SHP77 (cell line): Measurements from ENCODE around the gene CD1B.
"Not testable (repeated sequence)": the region's sequence is repeated elsewhere in the genome, so short reads cannot be mapped to it uniquely, and the experiment has no call there.

Experiments used
- DNase-seq, 2 experiments: peaks; one replicate each; lab custom pipeline; 2025; lab: John Stamatoyannopoulos, UW

Gene CD1B

GRCh38 chr1:158331481-158332150 is at the start of gene CD1B:
CD1B (minus strand) TSS chr1:158331531; CDS start chr1:158331423, 108 bp downstream.
- DNase-seq = no peak

GRCh38 chr1:158374860-158375259 is 43.5 kb upstream of the CD1B start:
- no peak for DNase-seq

DNA sequence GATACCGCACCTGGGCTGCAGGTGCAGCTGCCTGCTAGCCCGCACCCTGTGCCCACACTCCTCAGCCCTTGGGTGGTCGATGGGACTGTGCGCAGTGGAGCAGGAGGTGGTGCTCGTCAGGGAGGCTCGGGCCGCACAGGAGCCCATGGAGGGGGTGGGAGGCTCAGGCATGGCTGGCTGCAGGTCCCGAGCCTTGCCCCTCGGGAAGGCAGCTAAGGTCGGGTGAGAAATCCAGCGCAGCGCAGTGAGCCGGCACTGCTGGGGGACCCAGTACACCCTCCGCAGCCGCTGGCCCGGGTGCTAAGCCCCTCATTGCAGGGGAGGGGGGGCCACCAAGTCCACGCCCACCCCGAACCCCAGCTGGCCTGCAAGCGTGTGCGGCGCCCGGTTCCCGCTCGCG is 42.8 kb upstream of the CD1B start:
- DNase-seq = not testable (repeated sequence)

DNA sequence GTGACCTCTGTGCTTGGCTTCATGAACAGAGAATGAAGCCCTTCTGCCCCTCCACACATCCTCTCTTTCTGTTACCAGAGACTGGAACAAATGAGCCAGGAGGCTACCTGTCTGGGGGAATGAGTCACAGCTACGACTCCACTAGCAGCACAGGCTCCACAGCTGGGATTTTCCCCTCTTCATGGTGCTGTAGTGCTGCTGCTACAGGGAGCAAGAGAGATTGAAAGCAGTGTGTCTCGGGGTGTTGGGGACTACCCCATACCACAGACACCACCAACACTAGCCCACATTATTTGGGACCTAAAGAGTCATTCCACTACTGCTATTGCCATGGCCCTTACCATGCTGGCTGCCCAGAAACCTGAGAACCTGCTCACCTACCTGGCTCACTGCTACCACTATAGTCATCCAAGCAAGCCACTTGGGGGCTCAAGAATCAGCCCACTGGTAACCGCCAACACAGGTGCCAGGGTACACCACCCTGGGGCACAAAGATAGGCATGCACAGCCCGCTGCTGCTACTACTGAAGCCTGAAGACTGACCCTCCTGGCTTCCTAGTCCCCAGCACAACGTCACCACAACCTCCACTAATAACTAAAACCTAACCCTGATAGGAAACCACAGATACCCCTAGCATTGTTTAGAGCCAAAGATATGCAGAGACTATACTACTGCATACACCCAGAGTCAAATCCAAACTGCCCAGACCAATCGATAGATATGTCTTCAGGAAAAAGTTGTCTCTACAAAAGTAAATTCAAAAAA is 40.0 kb upstream of the CD1B start:
- no peak for DNase-seq

DNA sequence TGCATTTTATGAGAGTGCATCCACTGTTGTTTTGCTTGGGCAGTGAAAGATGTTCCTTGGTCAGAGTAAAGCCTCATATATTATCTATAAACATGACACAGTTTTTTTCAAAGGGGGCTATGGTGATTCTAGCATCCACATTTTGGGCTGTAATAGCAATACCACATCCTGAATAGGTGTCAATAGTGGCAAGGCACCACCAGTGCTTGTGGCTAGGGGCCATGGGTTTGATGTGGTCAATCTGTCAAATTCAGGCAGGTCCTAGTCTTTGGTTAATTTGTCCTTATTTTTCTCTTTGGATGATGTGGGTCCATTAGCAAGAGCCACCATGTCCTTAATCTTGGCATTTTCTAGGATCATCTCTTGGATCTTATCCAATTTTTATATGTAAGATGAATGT is 35.5 kb upstream of the CD1B start:
- DNase-seq = no peak

DNA sequence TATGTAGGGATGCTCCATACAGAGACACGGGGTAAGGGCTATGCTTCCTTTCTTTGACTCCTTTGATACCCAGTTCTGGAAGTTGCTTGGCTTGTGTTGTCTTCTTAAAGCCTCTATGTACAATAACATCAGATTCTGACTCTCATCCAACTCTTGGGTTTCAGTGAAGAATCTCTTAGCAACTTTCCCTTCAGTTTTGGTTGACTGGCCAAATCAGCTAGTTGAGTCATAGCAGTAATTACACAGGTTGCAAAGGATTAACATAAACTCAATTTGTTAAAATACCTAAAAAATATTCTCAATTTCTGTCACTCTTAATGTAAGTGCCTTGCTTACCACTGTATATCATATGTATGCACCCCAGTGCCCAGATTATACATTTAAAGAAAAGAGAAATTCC is 31.6 kb upstream of the CD1B start:
- no peak for DNase-seq

GRCh38 chr1:158362482-158362881 is 31.2 kb upstream of the CD1B start:
- no peak for DNase-seq

- DNase-seq = no peak
Measured at GRCh38 chr1:158357441-158357840, 26.1 kb upstream of the CD1B start.

- DNase-seq = no peak
Measured at GRCh38 chr1:158356616-158357015, 25.3 kb upstream of the CD1B start.

- no peak for DNase-seq
Measured at GRCh38 chr1:158355773-158356285, 24.5 kb upstream of the CD1B start.

DNA sequence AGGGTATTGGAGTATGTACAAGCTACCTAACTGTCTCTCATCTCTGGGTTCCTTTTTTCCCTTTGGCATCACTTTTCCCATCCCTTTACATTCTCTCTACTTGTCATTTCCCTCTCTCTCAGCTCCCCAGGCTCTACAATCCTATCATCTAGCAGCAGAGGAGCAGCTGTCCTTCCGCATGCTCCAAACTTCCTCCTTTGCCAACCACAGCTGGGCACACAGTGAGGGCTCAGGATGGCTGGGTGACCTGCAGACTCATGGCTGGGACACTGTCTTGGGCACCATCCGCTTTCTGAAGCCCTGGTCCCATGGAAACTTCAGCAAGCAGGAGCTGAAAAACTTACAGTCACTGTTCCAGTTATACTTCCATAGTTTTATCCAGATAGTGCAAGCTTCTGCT is 22.9 kb upstream of the CD1B start:
- no peak for DNase-seq

DNA sequence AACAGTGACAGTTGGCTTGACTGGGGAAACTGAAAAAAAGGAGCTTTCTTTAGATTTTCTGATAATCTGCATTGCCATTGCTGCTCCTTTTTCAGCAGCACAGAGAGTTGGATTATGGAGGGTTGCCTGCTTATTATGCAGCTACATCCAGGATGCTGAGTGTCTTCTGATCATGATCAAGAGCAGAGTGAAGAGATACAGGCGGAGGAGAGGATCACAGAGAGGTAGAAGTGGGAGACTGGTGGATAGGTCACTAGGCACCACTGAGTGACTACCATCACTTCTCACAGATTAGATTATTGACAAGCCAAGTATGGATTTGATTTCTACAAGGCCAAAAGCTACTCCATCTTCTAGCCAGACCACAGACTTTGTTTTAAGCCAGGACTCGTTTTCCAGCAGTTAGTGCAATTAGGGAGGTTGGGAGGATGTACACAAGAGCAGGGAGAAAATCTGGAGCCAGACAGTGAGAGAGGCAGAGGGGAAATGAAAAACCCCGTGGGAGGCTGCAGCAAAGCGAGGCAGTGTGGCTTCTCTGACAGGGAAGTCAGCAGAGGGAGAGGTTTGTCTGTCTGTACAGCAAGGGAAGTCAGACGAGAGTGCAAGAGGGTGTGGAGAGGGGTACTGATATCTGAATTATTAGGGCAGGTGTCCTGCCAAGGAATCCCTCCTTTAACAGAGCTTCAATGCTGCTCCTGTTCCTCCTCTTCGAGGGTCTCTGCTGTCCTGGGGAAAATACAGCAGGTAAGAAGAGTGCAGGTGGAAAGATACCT is 22.2 kb upstream of the CD1B start, which contains the start of gene CD1E:
CD1E (plus strand) TSS at position 592 of the 773 bp plus-strand sequence; CDS start at position 687, 95 bp downstream.
- no peak for DNase-seq

DNA sequence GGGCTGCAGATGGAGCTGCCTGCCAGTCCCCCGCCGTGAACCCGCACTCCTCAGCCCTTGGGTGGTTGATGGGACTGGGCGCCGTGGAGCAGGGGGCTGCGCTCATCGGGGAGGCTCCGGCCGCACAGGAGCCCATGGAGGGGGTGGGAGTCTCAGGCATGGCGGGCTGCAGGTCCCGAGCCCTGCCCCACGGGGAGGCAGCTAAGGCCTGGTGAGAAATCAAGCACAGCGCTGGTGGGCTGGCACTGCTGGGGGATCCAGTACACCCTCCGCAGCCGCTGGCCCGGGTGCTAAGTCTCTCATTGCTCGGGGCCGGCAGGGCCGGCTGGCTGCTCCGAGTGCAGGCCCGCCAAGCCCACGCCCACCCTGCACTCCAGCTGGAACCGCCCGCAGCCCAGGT is 17.6 kb upstream of the CD1B start:
- DNase-seq = not testable (repeated sequence)

DNA sequence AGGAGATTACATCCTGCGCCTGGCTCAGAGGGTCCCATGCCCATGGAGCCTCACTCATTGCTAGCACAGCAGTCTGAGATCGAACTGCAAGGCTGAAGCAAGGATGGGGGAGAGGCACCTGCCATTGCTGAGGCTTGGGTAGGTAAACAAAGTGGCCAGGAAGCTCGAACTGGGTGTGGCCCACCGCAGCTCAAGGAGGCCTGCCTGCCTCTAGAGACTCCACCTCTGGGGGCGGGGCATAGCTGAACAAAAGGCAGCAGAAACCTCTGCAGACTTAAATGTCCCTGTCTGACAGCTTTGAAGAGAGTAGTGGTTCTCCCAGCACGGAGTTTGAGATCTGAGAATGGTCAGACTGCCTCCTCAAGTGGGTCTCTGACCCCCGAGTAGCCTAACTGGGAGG is 5.1 kb upstream of the CD1B start:
- DNase-seq = peak; percentile 14 to 15

DNA sequence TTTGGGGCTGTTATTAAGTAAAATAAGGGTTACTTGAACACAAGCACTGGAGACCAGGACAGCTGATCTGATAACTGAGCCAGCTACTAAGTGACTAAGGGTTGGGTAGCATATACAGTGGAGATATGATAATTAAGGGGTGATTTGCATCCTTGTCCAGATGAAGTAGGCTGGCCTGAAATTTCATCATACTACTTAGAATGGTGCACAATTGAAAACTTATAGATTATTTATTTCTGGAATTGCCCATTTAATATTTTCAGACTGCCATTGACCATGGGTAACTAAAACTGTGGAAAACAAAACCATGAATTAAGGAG is 3.8 kb upstream of the CD1B start:
- no peak for DNase-seq

DNA sequence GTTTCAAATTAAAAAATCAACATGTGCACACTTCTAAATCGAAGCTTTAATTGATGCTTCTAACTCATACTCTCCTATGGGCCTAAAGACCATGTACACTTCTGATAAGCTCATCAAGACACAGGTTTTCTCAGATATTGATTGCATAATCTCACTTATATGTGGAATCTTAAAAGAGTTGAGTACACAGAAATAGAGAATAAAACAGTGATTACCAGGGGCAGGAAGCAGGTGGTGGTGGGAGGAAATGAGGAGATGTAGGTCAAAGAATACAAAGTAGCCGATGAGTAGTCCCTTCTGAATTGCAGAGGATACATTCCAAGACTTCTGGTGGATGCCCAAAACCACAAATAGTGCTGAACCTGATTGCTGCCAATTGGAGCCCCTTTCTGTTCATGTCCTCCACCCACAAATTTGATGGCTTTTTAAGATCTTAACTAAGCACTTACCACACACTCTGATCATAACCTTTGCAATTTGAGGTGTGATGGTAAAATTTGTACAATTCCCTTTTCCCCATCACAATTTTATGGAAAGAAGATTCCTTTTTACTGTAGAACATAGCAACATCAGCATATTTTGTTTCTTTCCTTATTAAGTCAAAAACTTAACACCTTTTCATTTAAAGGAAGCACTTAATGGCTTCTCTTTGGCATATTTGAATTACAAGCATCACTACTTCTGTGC is 3.3 kb upstream of the CD1B start:
- no peak for DNase-seq

DNA sequence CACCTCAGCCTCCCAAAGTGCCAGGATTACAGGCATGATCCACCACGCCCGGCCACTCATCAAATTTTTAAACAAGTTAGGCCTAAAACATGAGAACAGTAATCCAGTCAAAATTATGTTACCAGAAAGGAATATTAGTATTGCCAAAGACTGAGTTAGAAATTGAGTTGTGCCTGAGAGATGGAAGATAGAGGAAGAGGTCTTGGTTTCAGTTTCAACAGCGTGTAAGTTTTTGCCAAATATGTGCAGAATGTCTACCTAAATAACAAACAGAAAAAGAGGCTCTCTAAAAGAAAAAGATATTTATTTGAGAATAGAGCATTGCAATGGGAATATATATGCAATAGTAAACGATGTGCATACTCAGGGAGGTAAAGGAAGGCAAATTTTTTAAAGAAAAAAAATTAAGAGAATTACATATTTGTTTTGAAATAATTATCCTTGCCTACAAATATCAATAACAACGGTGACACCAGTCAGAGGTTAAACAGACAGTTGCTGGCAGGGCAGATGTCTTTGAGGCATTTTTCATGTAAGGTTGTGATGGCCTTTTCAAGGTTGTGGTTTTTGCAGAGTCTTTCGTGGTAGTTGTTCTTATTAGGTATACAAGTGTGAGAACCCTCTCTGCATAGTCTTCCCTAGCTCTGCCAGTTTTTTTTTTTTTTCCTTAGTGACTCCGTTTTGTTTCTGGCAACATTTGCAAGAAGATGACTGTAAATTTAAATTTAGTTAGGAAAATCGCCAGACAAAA is 2.2 kb upstream of the CD1B start:
- no peak for DNase-seq

GRCh38 chr1:158331106-158331425 is 265 bp downstream of the CD1B start:
- no peak for DNase-seq

DNA sequence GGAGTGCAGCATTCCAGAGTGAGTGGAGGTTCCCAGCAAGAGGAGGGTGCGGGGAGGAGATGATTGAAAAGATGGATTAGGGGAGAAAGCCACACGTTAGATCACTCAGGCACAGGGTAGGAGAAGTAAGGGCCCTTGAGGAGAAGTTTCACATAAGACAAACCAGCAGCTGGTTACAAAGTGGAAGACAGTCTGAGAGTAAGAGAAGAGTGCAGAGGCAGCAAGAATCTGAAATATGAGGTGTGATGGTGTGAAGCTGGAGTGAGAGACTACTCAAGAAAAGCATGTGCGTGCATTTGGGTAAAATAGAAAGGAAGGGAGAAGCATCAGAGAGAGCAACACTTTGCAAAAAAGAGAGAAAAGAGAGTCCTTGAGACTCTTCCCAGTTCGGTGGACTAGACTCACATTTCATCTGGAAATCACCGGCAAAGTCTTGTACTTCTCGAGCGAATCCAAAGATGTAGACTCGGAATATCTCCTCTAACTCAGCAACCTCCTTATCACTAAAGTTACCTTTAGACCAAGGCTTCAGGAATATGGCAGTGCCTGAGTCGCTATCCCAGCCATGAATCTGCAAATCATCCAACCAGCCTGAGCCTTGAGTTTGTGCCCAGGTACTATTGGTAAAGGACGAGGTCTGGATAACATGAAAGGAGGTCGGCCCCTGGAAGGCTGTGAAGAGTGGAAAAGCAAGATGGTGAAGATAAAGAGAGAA is 783 bp downstream of the CD1B start:
- no peak for DNase-seq

GRCh38 chr1:158329733-158330132 is 1.6 kb downstream of the CD1B start:
- no peak for DNase-seq

DNA sequence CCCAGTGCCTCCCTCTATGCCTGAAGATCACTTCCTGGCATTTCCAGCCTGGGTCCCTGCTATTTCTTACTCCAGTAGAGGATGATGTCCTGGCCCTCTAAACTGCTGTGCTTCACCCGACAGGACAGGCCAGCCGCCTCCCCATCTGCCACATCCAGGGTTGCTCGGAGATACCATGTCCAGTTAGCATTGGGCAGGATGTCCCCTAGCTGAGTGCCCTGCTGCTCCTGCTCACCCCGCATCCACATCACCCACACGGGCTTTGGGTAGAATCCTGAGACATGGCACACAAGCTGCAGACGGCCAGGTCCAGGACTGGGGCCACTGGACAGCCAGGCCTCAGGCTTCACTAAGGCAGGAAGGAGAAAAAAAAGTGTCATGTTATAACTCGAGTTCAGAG is 2.0 kb downstream of the CD1B start:
- DNase-seq = no peak
